Erythroblast (primary cell): ENCODE results near the gene AVP.

Experiments
- GATA1 ChIP-seq: IDR thresholded peaks from 2 replicates; pipeline ENCODE4 v1.6.1; 2011; ENCODE audit warnings: low read depth, mild to moderate bottlenecking, control low read depth, low read length, moderate library complexity
- POLR2A ChIP-seq: IDR thresholded peaks from 2 replicates; pipeline ENCODE4 v1.6.1; 2011; ENCODE audit warnings: mild to moderate bottlenecking, low read length

GRCh38 chr20:3121271-3121911 is 36.9 kb upstream of the AVP start:
- TF ChIP-seq POLR2A = no peak
- no peak for TF ChIP-seq GATA1
